Measurements from ENCODE around the gene RGS14.
"Not testable (repeated sequence)": the region's sequence is repeated elsewhere in the genome, so short reads cannot be mapped to it uniquely, and the experiment has no call there.

Gene RGS14

DNA sequence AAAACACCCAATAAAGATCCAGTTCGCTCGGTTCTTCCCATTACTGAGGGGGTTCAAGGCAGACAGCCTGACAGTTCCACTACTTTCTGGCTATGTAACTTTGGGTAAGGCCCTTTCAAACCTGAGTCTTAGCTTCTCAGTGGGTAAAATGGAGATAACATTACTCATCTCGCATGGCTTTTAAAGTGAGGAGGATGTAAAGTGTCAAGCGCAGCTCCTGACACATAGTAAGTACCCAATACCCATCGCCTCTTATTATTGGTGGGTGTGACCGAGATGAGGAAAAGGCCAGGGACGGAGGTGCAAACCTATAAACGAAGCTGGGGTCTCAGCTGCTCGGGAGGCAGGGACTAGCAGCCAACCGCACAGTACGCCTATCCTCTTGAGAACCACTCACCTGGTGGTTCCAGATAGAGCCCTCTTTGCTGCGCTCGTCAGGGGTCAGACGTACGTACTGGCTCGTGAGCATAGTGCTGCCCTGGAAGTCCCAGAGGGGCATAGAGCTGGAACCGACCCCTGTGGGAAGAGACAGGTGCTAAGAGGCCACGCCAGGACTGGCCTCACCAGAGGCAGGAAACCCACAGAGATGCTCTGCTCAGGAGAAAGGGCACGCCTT lies 6.8 kb upstream of the RGS14 start:
- no peak for DNase-seq

GRCh38 chr5:177351392-177352329 lies 6.1 kb upstream of the RGS14 start, which contains the start of gene LMAN2:
TSS of gene LMAN2 (minus strand) at chr5:177351668. CDS start at chr5:177351647, 21 bp downstream.
- peak; percentile 79 for DNase-seq

- no peak for DNase-seq
Observed at GRCh38 chr5:177353093-177353492, 4.6 kb upstream of the RGS14 start.

GRCh38 chr5:177354256-177354655 lies 3.5 kb upstream of the RGS14 start:
- no peak for DNase-seq

DNA sequence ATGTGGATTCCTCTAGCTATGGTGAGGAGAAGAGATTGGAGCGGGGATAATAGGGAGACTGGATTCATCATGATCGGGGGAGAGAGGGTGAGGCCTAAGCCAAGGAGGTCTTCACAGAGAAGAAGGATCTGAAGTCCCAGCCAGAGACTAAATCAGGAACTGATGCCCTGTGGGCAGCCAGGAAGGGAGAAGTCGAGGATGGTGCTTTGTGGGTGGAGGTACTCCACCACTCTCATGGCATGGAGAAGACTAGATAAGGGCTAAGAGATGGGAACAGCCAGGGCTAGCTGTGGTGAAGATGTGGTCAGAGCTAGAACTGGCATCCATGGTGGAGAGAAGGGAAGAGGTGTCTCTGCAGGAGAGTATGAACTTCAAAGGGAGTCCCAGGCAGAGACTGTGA lies 3.0 kb upstream of the RGS14 start:
- DNase-seq: no peak

DNA sequence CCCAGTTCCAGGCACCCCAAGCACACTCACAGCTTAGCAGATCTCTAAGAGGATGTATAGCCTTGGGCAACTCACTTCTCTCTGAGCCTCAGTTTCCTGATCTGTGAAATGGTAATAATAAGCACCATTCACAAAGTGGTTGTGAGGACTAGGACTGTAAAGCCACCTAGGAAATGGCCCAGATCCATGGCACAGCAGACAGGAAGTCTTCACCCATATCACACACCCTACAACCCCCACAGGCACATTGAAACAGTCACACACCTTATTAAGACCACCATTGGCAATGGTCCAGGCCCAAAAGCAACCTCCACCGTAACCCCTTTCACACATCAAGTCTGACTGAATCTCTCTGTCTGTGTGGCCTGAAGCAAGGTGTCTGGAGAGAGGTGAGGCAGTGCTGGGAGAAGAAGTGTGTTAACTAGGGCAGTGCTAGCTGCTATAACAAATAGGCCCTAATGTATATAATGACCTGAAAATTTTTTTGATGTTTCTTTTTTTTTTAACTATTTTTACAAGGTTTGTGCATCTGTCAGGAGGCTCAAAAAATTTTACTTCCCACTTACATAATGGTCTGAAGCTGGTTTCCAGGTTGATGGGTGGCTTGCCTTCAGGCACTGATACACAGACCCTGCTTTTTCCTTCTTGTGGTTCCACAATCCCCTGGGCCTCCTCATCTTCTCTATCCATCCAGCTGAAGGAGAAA lies 2.4 kb upstream of the RGS14 start:
- no peak for DNase-seq

DNA sequence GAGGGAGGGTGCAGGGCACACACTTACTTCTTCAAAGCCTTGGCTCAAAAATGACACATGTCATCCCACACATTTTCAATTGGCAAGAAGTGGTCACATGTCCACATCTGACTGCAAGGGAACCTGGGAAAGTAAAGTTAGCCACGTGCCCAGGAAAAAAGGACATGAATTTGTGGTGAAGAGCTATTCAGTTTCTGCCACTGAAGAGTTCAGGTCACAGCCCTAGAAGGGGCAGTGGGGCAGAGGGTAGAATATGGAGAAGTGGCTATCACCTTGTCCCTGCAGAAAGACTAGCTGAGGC lies 1.9 kb upstream of the RGS14 start:
- no peak for DNase-seq

- DNase-seq: no peak
Observed at GRCh38 chr5:177356746-177357145, 978 bp upstream of the RGS14 start.

- DNase-seq: no peak
Observed at GRCh38 chr5:177357146-177357458, 622 bp upstream of the RGS14 start.

GRCh38 chr5:177358370-177358819 lies 671 bp downstream of the RGS14 start:
- no peak for DNase-seq

DNA sequence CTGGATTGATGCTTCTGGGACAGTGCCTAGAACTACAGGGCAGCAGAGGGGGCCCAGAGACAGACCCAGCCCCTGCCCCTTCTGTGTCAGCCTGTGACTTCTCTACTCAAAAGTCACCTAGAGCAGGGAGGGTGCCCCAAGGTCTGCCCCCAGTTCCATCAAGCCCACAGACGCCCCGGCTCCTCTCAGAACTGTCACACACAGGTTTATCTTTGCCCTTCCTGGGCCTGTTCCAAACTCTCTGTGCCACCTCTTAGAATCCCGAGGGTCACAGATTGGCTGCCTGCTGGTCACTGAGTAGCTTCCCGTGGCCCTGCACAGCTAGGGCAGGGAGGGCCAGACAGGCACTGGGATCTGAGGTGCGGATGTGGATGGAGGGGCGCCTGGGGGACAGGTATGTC lies 1.7 kb downstream of the RGS14 start:
- DNase-seq: no peak

DNA sequence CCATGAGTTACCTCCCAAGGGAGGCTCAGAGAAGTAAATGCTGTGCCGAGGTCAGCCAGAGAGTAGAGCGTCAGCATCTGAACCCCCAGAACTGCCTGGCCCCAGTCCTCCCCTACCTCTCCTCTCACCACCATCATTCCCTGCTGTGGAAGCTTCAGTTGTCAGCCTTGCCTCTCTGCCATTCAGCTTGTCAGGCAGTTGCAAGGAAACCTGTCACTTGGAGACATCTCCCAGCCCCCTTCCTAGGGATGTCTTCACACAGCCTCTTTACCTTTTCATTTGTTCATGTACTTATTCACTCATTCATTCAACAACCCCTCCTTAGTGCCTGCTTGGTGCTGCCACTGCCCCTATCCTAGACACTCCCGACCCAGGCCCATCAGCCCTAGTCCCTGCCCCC lies 2.1 kb downstream of the RGS14 start:
- DNase-seq: no peak

DNA sequence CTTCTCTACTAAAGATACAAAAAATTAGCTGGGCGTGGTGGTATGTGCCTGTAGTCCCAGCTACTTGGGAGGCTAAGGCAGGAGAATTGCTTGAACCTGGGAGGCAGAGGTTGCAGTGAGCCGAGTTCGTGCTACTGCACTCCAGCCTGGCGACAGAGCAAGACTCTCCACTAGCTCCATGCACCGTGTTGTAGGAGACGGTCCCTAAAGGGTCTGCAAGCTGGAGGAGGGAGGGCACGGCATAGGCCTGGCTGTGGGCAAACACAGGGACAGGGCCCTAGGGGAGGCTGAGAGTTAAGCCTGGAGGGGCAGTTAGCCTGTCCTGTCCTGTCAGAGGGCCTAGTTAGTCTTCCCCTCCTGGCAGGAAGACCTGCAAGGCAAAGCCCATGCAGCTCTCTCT lies 3.0 kb downstream of the RGS14 start:
- not testable (repeated sequence) for DNase-seq

- no peak for DNase-seq
Observed at GRCh38 chr5:177361418-177362291, 3.9 kb downstream of the RGS14 start.

- DNase-seq: no peak
Observed at GRCh38 chr5:177362292-177362609, 4.5 kb downstream of the RGS14 start.

DNA sequence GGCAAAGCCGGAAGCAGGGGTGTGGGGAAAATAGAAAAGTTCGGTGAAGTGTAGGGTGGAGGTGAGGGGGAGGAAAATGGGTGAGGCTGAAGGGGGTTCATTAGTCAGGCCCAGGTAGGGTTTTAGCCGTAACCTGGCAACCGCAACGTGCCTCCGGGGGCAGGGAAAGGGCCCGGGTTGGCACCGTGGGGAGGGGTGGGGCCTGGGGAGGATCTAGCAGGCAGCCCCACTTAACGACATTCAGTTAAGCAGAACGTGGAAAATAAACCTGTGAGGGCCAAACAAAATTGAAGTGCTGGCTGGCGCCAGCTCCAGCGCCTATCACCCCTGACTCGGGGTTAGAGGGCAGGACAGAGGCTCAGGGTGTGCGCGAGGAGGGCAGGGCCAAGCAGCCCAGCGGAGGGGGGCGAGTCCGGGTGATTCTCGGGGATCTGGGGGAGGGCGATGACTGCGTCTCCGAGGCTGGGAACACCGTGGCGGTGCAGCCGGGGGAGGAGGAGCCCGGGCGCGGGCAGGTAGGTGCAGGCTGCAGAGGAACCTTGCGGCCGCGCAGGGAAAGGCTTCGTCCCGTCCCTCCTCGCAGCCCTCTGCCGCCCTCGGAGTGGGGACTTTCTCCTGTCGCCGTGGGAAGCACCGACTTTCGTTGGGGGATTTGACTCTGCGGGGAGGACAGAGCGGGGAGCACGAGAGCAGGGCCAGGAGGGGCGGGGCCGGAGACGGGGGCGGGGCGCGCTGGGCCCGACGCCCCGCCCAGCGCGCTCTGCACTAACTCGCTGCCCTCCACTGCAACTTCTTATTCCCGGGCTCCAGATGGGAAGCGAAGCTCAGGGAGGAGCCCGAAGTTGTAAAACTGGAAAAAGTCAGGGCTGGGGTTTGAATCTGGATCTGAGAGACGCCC lies 5.1 kb downstream of the RGS14 start:
- DNase-seq: peak; percentile 44

GRCh38 chr5:177363565-177363964 lies 5.8 kb downstream of the RGS14 start:
- no peak for DNase-seq

DNA sequence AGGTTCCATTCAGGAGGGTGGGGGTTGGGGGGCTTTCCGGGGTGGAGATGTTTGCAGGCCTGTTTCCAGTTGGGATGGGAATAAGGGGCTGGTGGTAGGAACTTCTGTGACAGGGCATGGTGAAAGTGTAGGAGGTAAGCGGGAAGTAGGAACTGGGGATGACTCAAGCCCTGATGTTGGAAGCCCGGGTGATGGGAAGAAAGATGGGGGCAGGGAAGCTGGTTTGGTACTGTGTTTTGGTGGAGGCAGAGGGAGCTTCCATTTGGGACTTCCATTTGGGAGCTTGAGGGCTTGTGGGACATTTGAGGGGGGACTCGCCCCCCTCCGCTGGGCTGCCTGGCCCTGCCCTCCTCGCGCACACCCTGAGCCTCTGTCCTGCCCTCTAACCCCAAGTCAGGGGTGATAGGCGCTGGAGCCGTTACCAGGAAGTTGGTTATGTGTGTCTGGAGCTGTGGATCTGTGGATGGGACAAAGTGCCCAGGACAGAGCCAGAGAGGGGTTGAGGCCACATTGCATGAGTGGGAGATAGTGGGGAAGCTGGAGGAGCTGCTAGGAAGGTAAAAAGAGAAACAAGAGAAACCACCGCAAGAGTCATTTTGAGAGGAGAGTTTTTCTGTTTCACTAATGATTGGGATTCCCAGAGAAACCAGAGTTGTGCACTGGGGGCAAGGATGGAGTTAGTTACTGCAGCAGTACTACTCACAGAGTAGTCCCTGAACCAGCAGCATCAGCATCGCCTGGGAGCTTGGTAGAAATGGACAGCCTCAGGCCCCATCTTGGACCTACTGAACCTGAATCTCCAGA lies 6.6 kb downstream of the RGS14 start:
- DNase-seq: no peak

GRCh38 chr5:177365845-177366527 lies 8.3 kb downstream of the RGS14 start:
- no peak for DNase-seq

DNA sequence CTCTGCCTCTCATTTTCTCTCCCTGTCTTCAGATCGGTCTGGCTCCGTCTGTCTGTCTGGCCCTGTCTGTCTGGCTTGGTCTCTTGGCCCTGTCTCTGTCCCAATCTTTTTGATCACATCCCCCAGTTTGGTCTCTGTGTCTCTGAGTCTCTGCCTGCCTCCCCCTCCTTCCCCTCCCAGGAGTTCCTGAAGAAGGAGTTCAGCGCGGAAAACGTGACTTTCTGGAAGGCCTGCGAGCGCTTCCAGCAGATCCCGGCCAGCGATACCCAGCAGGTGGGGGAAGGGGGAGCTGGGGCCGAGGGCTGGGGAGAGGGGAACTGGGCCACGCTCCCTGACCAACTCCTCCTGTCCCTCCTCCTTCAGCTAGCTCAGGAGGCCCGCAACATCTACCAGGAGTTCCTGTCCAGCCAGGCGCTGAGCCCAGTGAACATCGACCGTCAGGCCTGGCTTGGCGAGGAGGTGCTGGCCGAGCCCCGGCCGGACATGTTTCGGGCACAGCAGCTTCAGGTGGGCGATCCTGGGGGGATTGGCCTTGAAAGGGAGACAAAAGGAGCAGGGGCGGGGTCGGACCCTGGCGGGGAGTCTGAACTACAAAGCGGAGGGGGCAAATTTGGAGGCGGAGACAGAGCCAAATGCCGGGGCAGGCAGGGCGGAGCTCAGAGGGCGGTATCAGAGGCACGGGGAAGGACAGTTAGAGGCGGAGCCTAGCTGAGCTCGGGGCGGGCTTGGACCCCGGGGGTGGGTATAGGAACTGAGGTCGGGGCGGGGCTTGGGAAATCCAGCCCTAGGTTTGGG lies 9.0 kb downstream of the RGS14 start:
- DNase-seq: no peak
